Neuron (in vitro differentiated cells): ENCODE results near the gene BPIFB6.
"Not testable (repeated sequence)": the region's sequence is repeated elsewhere in the genome, so short reads cannot be mapped to it uniquely, and the experiment has no call there.

ENCODE experiments used
- H2AFZ ChIP-seq: one replicate; pipeline ENCODE4 v1.6.1; 2013; ENCODE audit warnings: low read depth, mild to moderate bottlenecking, inconsistent platforms, low read length, moderate library complexity
- H3K27me3 ChIP-seq: one replicate; pipeline ENCODE4 v1.6.1; 2013; ENCODE audit warnings: low read length; ENCODE audit not compliant: insufficient read depth
- H3K36me3 ChIP-seq: one replicate; pipeline ENCODE4 v1.6.1; 2013; ENCODE audit warnings: low read length; ENCODE audit not compliant: insufficient read depth
- H3K4me1 ChIP-seq: one replicate; pipeline ENCODE4 v1.6.1; 2013; ENCODE audit warnings: low read length; ENCODE audit not compliant: insufficient read depth
- H3K4me3 ChIP-seq: 2 replicates; pipeline ENCODE4 v1.5.1; 2013; ENCODE audit warnings: mild to moderate bottlenecking, low read length, moderate library complexity
- H3K9me3 ChIP-seq: one replicate; pipeline ENCODE4 v1.6.1; 2013; ENCODE audit warnings: low read length

Gene BPIFB6

DNA sequence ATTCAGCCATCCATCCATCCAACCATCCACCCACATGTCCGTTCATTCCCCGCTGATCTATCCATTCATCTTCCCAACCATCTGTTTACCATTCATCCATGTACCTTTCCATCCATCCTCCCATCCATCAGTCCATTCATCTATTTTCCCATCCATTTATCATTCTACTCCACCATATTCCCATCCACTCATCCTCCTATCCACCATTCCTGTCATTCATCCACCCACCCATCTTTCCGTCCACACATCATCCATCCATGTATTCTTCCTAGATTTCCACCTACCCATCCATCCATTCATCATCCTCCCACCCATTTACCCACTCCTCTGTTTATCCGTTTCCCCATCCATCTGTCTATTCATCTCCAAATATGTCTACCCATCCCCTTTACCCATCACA lies 6.8 kb downstream of the BPIFB6 start:
- no peaks in the 10 kb centered on the region for H3K9me3 ChIP-seq
- H3K4me3 ChIP-seq: no peak overlapping the region
- no peaks in the 10 kb centered on the region for H3K27me3 ChIP-seq
- no peak overlapping the region for H2AFZ ChIP-seq
- no peaks in the 10 kb centered on the region for H3K4me1 ChIP-seq
- H3K36me3 ChIP-seq: no peaks in the 10 kb centered on the region

- Histone ChIP-seq H2AFZ (no peak overlapping the region), H3K27me3 (no peaks in the 10 kb centered on the region), H3K4me1 (no peaks in the 10 kb centered on the region), H3K36me3 (no peaks in the 10 kb centered on the region), H3K9me3 (peaks cover 2% of the 10 kb centered on the region), H3K4me3 (no peak overlapping the region)
Observed at GRCh38 chr20:33042430-33042829, 11.0 kb downstream of the BPIFB6 start.

DNA sequence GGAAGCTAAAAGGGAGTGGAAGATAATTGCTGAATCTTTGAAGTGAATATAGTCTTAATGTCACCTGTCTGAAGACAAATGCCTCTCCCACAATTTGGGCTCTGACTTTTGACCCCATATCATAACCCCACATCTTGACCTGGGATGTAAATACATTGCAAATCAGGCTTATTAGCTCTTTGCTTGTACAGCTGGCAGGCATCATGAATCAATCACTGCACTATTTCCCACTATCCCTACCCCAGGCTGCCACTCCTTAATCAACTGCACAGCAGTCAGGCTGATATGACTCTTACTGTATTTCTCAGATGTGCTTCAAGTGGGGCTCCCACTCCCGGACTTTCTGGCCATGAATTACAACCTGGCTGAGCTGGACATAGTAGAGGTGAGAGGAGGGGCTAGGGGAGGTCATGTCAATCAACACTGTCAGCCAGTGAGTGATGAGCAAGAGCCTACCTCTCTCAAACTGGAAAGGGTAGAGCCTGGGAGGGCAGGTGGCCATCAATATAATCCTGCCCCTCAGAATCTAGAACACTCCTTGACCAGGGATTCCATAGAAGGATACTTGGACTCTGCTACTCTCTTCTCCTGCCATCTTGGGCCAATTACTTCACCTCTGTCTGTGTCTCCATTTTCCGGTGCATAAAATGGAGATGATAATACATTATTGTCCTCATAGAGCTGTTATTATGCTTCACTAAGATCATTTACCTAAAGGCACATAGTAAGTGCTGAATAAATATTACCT lies 11.7 kb downstream of the BPIFB6 start:
- Histone ChIP-seq H3K4me3 (no peak overlapping the region), H3K27me3 (no peaks in the 10 kb centered on the region), H3K9me3 (peaks cover 2% of the 10 kb centered on the region), H3K36me3 (no peaks in the 10 kb centered on the region), H3K4me1 (no peaks in the 10 kb centered on the region), H2AFZ (no peak overlapping the region)

DNA sequence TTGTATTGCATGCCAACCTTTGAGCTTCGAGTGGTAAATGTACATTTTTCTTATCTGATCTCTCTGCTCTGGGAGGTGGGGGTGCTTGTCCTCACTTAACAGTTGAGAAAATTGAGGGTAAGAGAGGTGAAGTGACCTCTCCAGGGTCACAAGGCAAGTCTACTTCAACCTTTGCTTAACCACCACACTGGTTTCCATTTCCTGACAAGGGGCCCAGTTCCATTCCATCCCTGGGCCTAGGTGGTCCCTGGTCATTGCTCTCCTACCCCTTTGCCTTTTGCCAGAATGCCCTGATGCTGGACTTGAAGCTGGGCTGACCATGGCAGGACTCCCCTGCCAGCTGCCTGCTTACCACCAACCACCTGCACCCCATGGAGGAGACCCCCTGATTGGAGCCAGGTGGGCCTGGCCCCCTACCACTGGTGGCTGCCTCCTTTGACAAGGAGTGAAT lies 12.3 kb downstream of the BPIFB6 start:
- H3K9me3 ChIP-seq: peaks cover 2% of the 10 kb centered on the region
- H3K27me3 ChIP-seq: no peaks in the 10 kb centered on the region
- no peaks in the 10 kb centered on the region for H3K36me3 ChIP-seq
- H3K4me3 ChIP-seq: no peak overlapping the region
- H3K4me1 ChIP-seq: no peaks in the 10 kb centered on the region
- H2AFZ ChIP-seq: no peak overlapping the region

GRCh38 chr20:33045129-33045721 lies 13.8 kb downstream of the BPIFB6 start:
- H2AFZ ChIP-seq, H3K4me1 ChIP-seq, H3K4me3 ChIP-seq, H3K27me3 ChIP-seq, H3K9me3 ChIP-seq, H3K36me3 ChIP-seq: not testable (repeated sequence)

DNA sequence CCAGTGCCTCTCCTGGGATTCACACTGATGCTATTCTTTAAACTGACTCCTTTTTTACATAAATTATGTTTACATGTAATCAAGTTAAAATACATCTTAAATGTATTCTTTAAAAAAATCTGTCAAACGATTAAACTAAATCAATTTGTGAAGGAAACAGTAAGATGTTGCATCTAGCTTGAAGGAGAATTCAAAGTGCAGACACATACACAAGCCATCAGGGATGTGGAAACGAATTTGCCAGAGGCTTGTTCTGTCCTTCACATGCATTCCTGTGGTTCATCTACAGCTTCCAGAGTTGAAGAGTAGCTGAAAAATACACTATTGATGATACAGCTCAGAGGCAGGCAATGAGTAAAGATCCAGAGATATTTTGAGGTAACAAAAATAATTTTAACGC lies 15.0 kb downstream of the BPIFB6 start:
- H2AFZ ChIP-seq: no peak overlapping the region
- H3K27me3 ChIP-seq: no peaks in the 10 kb centered on the region
- H3K4me3 ChIP-seq: no peak overlapping the region
- H3K4me1 ChIP-seq: no peaks in the 10 kb centered on the region
- peaks cover 2% of the 10 kb centered on the region for H3K9me3 ChIP-seq
- H3K36me3 ChIP-seq: no peaks in the 10 kb centered on the region

- no peaks in the 10 kb centered on the region for H3K4me1 ChIP-seq
- H3K9me3 ChIP-seq: no peaks in the 10 kb centered on the region
- no peak overlapping the region for H2AFZ ChIP-seq
- no peaks in the 10 kb centered on the region for H3K36me3 ChIP-seq
- H3K27me3 ChIP-seq: no peaks in the 10 kb centered on the region
- no peak overlapping the region for H3K4me3 ChIP-seq
Observed at GRCh38 chr20:33051333-33051732, 19.9 kb downstream of the BPIFB6 start.

- no peak within 1 kb of the TSS for H2AFZ ChIP-seq
- H3K27me3 ChIP-seq: no peaks in the 10 kb centered on the region
- H3K4me3 ChIP-seq: no peak within 1 kb of the TSS
- H3K9me3 ChIP-seq: no peaks in the 10 kb centered on the region
- no peaks in the 10 kb centered on the region for H3K36me3 ChIP-seq
- no peaks in the 10 kb centered on the region for H3K4me1 ChIP-seq
Observed at GRCh38 chr20:33053291-33054106, 22.1 kb downstream of the BPIFB6 start, which contains the start of gene BPIFB3. Gene BPIFB3 (plus strand): TSS chr20:33053903. CDS start chr20:33055436, 1,533 bp downstream.

DNA sequence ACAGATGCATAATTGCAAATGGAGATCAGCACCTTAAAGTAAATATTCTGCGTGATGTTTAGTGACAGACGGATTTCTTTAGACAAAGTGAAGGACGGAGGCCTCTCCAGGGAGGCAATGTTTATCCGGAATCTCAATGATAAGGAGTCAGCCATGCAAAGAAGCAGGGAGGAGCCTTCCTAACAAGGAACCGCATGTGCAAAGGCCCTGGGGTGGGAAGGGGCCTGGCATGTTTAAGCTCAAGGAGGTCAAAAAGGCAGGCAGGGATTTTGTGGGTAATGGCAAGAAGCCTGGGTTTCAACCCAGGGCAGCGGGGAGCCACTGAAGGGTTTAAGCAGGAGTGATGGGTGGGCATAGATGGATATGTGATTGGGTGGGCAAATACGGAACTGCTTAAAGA lies 22.9 kb downstream of the BPIFB6 start:
- H3K27me3 ChIP-seq: no peaks in the 10 kb centered on the region
- no peak overlapping the region for H2AFZ ChIP-seq
- no peak overlapping the region for H3K4me3 ChIP-seq
- no peaks in the 10 kb centered on the region for H3K4me1 ChIP-seq
- H3K36me3 ChIP-seq: no peaks in the 10 kb centered on the region
- H3K9me3 ChIP-seq: no peaks in the 10 kb centered on the region

- Histone ChIP-seq H3K27me3 (no peaks in the 10 kb centered on the region), H3K36me3 (no peaks in the 10 kb centered on the region)
Observed at GRCh38 chr20:33054791-33055190, 23.3 kb downstream of the BPIFB6 start.

GRCh38 chr20:33059136-33059535 lies 27.7 kb downstream of the BPIFB6 start:
- Histone ChIP-seq H3K4me3 (no peak overlapping the region), H3K4me1 (peaks cover 11% of the 10 kb centered on the region), H3K9me3 (no peaks in the 10 kb centered on the region), H2AFZ (no peak overlapping the region), H3K36me3 (no peaks in the 10 kb centered on the region), H3K27me3 (no peaks in the 10 kb centered on the region)

More at GRCh38 chr20:33054791-33055190, 23.3 kb downstream of the BPIFB6 start:
- no peak overlapping the region for H3K4me3 ChIP-seq
- no peak overlapping the region for H2AFZ ChIP-seq
- no peaks in the 10 kb centered on the region for H3K4me1 ChIP-seq
- no peaks in the 10 kb centered on the region for H3K9me3 ChIP-seq

DNA sequence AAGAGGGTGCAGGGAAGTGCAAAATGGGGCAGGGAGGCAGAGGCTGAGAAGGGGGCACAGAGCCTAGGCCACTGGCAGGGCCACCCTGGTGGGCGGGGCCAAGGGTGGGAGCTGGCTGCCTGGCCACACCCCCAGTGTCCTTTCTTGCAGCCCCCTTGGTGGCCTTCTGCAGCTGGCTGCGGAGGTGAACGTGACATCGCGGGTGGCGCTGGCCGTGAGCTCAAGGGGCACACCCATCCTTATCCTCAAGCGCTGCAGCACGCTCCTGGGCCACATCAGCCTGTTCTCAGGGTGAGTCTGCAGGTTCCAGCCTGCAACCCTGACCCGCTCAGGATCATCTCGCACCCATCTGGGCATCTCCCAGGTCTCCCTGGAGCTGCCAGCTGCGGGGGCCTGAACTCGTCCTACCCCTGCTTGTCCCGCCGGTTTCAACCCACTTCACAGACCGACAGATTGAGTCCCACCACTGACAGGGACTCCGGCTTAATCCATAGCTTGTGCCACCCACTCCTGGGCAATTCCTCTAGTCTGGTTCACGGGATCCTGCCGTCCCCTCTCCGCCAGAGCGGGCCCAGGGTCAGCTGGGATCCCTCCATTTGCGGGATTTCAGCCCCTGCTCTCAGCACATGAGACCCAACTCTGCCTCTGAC lies 28.4 kb downstream of the BPIFB6 start:
- H3K27me3 ChIP-seq: no peaks in the 10 kb centered on the region
- H3K36me3 ChIP-seq: no peaks in the 10 kb centered on the region
- no peak overlapping the region for H2AFZ ChIP-seq

GRCh38 chr20:33061658-33062028 lies 30.2 kb downstream of the BPIFB6 start:
- Histone ChIP-seq H2AFZ (no peak overlapping the region), H3K4me1 (peaks cover 11% of the 10 kb centered on the region), H3K4me3 (no peak overlapping the region)

More for the DNA sequence above, 28.4 kb downstream of the BPIFB6 start:
- Histone ChIP-seq H3K9me3 (no peaks in the 10 kb centered on the region), H3K4me1 (peaks cover 11% of the 10 kb centered on the region), H3K4me3 (no peak overlapping the region)

More at GRCh38 chr20:33061658-33062028, 30.2 kb downstream of the BPIFB6 start:
- no peaks in the 10 kb centered on the region for H3K27me3 ChIP-seq
- no peaks in the 10 kb centered on the region for H3K36me3 ChIP-seq
- H3K9me3 ChIP-seq: no peaks in the 10 kb centered on the region
